GM18511 (cell line): Measurements from ENCODE around the gene NKTR.

Experiments used
- ATAC-seq: cut with Tn5 transposase; IDR thresholded peaks from one replicate; pipeline ENCODE4 v1.9.1; 2021; ENCODE audit warnings: mild to moderate bottlenecking, moderate library complexity; ENCODE audit not compliant: unreplicated experiment

NKTR gene

DNA sequence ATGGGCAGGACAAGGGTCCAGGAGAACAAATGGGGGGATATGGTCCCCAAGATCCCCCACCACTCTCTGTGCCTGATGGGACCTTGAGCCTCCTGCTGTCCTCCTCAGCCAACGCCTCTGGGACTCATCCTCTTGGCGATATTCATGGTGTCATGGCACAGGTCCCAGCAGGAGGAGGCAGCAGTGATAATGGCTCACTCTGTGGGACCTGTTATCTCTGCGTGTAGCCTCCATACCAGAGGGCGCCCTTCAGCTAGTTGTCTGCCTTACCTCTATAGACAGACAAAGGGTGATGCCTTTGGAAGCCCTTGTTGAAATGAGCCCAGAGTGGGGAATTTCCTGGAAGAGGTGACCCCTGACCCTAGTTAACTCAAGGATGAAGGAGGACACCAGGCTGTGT, 60.4 kb downstream of the NKTR start:
- ATAC-seq = no peak

DNA sequence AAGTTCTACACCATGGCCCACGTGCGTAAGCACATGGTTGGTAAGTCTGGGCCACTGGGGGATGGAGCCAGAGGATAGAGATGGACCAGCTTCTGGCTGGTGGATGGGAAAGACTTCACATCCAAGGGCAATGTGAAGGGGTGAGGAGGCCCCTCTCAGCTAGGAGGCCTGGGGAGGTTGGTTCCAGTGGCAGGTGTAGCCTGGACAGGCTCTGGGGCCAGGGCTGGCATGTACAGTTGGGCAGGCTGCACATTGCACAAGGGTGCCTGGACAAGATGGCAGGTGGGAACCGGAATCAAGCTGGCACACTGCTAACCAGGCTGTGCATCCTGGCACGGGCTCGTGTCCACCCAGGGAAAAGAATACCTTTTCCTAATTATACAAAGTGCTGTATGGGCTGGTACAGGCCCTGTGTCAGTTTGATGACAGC, 61.1 kb downstream of the NKTR start:
- ATAC-seq = no peak

- ATAC-seq = no peak
These were observed 61.7 kb downstream of the NKTR start for GRCh38 chr3:42662037-42662812.

DNA sequence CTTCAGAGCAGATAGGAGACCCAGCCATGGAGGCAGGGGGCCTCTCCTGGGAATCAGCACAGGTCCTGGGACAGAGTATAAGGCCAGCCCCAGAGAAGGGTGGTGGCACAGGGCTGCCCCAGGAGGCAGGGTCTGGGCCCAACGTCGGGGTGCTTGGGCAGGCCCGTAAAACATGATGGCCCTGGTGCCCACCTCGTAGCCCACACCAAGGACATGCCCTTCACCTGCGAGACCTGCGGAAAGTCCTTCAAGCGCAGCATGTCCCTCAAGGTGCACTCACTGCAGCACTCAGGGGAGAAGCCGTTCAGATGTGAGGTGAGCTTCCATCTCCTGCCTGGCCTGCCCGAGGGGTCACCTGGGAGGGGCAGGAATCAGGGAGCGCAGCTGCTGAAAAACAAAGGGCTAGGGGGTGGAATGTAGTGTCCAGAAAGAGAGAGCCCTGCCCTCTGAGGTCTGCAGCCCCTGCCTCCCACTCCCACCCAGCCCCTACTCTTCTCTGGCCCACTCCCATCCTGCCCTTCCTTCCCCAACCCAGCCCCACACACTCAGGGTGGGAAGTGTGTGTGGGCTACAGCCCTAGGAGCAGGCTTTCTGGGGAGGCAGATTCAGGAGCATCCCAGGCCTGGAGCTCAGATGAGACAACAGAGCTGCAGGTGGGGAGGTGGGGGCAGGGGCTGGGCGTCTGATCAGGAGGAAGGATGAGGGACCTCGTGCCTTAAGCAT, 62.5 kb downstream of the NKTR start:
- no peak for ATAC-seq

DNA sequence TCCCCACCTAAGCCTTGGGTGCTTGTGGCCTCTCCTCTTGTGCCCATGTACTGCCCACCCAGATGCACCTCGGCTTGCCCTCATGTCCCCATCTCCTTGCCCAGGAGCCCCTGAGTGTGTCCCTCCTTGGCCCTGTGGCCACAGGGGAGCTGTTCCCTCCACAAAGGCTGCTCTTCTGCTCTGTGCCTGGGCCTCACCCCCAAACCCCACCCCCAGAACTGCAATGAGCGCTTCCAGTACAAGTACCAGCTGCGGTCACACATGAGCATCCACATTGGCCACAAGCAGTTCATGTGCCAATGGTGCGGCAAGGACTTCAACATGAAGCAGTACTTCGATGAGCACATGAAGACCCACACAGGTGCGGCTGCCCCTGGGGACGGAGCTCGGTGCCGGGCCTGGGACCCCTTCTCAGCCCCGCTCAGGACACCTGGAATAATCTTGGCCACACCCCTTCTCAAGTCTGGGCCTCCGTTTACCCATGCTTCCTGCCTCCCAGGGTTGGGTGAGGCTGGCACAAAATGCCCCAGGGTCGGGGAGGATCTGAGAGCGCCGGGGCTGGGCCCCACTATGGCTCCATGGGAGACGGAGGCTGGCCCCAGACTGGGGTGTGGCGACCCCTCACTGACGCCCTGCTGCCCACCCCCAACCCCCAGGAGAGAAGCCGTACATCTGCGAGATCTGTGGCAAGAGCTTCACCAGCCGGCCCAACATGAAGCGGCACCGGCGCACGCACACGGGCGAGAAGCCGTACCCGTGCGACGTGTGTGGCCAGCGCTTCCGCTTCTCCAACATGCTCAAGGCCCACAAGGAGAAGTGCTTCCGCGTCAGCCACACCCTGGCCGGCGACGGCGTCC, 63.3 kb downstream of the NKTR start:
- no peak for ATAC-seq

GRCh38 chr3:42664438-42664803, 63.9 kb downstream of the NKTR start:
- no peak for ATAC-seq

DNA sequence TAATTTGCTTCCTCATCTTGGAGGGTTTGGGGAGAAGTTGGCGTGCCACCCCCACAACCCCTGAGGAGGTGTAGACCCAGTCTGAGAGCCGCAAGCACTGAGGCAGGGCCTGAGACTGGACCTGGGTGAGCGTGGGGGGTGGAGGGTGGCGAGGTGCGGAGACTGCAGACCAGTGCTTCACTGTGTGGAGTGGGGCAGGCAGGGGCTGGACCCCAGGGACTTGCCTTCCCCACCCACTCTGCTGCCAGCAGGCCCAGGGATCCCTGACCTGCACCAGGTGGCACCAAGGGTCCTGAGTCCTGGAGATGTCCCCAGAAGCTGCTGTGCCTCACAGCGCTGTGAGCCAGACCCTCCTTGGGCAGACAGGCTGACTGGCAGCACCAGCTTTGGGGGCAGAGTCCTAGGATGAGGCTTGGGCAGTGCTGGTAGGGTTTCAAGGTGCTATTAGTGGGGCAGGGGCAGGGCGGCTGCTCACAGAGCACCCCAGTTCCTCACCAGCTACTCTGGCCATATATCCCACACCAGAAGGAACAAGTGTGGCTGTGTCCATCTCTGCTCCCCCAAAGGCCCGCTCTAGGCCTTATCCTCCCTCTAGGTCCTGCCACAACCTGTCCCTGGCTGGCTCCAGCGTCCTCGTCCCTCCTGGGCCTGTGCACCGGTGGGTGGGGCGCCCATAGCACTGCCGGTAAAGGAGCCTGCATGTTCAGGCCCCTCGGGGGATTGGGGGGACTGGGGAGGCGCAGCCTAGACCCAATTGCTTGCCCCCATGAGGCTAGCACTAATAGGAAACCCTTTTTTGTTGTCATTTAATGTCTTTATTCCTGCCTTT, 64.8 kb downstream of the NKTR start:
- ATAC-seq = no peak

DNA sequence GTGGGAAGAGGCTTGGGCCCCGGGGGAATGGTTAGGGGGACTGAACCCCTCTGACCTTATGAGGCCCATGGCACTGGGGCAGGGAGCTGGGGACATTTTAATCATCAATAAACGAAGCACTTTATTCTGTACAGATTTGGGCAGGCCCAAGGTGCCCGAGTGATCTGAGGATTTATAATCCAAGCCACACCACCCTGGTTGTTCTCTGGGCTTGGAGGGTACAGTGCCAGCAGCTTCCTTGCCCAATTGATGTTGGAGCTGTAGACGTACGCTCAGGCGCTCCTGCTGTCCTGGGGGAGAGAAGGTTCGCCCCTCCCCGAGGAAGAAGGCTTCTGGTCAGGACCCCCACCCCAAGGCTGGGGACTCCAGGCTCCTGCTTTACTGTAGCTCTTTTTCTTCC, 65.5 kb downstream of the NKTR start:
- no peak for ATAC-seq

GRCh38 chr3:42666577-42666998, 66.1 kb downstream of the NKTR start:
- no peak for ATAC-seq

DNA sequence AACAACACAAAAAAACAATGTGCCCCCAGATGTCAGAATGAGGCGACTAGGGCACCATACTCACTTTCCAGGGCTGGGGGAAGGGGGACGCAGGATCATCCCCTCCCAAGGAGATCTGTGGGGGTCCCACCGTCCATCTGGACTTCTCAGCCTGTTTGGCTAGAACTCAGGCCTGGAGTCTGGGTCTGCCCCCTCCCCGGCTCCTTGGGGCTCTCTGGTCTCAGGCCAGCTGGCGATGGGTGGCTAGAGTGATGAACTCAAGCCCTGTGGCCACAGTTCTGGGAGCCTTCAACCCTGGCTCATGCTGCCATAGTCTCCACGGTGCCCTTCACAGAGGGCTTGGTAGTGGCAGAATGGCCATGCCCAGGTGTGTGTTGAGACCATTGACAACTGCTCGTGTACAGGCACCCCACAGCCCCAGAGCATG, 66.6 kb downstream of the NKTR start:
- ATAC-seq = no peak

GRCh38 chr3:42667523-42668412, 67.3 kb downstream of the NKTR start:
- no peak for ATAC-seq

DNA sequence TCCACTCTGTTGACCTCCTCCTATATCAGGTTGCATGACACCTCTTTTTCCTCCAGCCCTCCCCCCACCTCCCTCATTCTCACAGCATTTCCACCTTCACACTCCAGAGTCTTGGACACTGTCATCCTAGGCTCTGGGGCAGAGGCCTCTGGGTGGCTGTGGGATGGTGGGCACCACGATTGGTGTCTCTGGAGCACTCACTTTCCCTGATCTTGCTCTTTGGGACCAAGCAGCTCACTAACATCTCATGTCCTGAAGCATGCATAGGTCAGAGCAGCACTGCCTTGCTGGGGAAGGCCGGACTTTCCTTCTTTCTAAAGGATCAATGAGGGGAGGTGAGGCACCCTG, 67.9 kb downstream of the NKTR start:
- no peak for ATAC-seq

- ATAC-seq = no peak
These were observed 68.3 kb downstream of the NKTR start for GRCh38 chr3:42668793-42669217.

DNA sequence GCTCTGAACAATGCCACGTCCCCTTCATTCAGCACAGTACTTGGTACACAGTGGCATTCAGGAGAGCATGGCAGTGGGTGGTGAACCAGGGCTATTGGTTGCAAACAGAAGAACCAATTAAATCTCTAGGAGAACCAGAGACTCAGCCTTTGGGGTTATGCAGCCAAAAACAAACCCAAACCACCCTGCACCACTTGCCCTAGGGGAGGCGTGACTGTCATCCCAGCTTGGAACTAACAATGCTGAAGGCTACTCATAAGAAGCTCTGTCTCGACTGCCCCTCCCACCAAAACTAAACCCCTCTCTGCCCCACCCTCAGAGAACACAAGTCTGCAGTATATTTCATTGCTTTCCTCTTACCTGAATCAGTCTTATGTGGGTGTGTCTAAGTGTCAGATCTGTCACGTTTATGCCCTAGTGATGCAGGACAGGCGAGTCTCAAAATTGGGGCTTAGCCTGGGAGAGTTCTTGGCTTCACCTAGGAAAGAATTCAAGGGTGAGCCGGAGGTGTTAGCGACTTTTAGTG, 69.6 kb downstream of the NKTR start:
- ATAC-seq = no peak

DNA sequence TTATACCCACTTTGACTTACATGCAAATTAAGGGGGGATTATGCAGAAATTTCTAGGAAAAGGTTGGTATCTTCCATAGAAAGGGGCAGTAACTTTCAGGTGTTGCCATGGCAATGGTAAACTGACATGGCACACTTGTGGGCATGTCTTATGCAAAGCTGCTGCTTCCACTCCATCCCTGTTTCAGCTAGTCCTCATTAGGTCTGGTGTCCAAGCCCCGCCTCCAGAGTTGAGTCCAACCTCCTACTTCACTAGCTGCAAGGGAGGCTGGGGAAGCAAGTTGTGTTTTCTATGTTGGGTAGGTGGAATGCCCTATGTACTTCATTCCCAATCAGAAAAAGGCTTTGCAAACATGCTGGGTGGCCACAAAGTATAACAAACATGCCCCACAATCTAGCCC, 70.2 kb downstream of the NKTR start:
- no peak for ATAC-seq

DNA sequence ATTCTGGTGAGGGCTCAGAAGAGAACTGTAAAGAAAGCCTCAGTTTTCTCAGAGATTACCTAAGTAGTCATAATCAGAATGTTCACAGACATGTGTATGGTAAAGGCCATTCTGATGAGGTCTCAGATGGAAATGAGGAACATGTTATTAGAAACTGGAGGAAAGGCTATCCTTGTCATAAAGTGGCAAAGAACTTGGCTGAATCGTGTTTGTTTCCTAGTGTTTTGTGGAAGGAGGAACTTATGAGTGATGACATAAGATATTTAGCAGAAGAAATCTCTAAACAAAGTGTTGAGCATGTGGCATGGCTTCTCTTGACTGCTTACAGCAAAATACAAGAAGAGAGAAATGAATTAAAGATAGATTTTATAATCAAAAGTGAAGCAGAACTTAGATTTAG, 72.0 kb downstream of the NKTR start:
- ATAC-seq = no peak

GRCh38 chr3:42673082-42673481, 72.6 kb downstream of the NKTR start:
- ATAC-seq = no peak

DNA sequence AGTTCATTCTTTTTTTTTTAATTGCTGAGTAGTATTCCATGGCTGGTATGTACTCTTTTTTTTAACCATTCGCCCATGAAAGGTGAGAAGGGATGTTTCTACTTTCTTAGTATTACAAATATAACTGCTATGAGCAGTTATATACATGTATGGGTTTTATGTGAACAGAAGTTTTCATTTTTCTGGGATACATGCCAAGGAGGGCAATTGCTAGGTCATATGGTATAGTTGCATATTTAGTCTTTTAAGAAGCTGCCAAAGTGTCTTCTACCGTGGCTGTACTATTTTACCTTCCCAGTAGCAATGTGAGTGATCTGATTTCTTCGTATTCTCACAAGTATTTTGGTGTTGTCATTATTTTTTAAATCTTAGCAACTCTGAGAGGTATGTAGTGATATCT, 73.7 kb downstream of the NKTR start:
- no peak for ATAC-seq

DNA sequence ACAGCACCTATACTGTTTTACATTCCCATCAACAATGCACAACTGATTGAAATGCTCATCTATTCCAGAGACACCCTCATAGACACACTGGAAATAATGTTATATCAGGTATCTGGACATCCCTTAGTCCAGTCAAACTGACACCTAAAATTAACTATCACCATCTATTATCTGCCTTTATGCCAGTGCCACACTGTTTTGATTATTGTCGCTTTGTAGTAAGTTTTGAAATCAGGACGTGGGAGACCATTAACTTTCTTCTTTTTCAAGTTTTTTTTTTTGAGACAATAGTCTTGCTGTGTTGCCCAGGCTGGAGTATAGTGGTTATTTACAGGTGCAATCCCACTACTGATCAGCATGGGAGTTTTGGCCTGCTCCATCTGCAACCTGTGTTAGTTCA, 75.4 kb downstream of the NKTR start:
- ATAC-seq = no peak

GRCh38 chr3:42678447-42678846, 78.0 kb downstream of the NKTR start:
- no peak for ATAC-seq
